G401.6 (cell line): Measurements from ENCODE around the gene NAA35.
"Not testable (repeated sequence)": the region's sequence is repeated elsewhere in the genome, so short reads cannot be mapped to it uniquely, and the experiment has no call there.

ENCODE experiments used
- FAIRE-seq: peaks from 2 replicates; lab custom pipeline; 2012; peaks lifted over from hg19 to GRCh38; lab: Jason Lieb, UNC

NAA35 gene

DNA sequence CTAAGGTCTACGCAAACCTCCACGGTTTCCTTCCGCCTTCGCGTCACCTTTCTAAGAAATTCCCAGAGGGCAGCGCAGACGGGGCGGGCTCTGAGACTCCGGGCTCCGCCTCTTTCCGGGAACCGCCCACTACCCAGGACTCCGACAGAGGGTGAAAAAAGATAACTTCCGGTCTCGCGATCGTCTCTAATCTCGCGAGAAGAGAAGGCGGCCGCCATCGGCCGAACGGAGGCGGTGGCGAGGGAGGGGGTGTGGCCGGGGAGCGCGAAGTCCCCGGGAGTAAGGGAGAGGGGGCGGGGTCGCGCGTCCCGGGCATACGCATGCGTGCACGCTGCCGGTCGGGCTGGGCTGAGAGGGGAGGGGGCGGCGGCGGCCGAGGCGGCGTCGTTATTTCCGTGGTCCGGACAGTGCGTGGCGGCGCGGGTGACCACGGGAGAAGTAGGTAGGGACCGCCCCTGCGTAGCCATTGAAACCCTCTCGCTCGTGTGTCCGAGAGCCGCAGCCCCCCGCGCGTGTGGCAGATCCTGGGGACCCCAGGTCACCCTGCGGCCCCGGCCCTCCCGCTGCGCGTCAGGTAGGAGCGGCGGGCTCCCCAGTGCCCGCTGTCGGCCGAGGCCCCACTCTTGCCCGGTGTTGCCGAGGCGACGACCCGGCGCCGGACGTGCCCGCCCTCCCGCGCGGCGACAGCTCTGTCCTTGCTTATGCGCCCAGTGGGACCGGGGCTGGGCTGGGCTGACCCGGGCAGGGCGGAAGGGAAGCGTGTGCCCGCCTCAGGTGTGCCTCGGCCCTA, at the start of gene NAA35:
NAA35 (plus strand) TSS at position 315 of the 790 bp plus-strand sequence. CDS start 1,014 bp downstream, outside the sequence.
- peak; percentile 95 for FAIRE-seq

DNA sequence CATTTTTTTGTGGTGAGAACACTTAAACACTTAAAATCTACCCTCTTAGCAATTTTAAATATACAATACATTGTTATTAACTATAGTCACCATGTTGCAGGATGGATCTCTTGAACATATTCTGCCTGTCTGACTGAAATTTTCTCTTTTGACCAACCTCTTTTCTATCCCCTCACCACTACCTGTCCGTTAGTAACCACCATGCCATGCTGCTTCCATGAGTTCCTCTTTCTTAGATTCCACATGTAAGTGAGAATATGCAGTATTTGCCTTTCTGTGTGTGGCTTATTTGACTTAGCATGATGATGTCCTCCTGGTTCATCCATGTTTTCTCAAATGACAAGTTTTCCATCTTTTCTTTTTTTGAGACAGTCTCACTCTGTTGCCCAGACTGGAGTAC, 48.5 kb upstream of the NAA35 start:
- no peak for FAIRE-seq

DNA sequence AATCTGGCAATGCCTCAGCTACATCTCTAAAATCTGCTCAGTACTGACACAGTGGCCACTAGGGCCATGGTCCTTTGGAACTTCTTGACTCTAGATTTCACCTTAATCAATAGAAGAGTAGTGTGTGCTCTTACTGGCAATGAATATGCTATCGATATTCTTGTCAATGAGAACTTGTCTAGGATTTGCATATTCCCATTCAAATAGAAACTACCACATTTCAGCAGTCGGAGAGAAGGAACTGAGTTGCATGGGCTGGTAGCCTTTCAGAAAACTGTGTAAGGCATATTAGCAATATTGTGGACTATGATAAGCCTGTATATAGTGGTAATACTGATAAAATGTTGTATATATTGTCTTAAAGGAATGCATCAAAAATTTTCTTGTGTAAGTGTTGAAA, 45.3 kb upstream of the NAA35 start:
- no peak for FAIRE-seq

DNA sequence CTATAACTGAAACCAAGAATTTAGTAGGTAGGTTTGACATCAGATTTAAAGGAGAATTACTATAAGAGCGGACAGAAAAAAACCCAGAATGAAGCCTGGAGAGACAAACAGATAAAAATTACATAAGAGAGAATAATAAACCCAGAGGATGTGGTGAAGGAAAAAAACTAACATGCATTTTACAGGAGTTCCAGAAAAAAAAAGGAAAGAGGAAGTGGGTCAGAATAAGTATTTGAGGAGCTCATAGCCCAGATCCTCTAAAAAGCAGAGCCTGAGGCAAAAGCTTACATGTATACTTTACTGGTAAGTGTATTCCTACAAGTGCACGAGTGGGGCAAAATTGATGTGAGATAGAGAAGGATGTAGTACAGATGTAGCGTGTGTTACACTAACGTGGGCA, 43.1 kb upstream of the NAA35 start:
- FAIRE-seq, result no peak

DNA sequence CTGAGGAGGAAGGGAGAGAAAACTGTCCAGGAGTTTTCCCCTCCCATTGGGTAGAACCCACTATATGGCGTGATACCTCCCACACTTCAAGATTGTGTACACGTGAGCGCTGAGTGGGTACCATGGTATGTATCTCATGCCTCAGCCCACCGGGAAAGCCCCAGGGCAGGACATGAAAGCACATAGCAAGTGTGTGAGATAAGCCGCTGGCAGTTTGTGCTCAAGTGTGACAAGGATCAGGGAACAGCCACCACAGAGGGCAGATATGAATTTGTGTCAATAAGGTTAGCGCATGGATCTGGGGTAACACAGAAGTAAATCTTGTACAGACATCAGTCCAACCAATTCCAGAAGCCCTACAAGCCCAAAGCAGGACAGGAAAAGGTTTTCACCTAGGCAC, 42.6 kb upstream of the NAA35 start:
- no peak for FAIRE-seq

DNA sequence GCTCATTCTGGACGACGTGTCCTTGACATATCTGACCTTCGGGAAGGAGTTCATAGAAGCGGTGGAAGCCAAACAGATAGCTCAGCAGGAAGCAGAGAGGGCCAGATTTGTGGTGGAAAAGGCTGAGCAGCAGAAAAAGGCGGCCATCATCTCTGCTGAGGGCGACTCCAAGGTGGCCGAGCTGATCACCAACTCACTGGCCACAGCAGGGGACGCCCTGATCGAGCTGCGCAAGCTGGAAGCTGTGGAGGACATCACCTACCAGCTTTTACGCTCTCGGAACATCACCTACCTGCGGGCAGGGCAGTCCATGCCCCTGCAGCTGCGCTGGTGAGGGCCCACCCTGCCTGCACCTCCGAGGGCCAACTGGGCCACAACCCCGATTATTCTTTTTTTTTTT, 41.6 kb upstream of the NAA35 start:
- FAIRE-seq, result no peak

DNA sequence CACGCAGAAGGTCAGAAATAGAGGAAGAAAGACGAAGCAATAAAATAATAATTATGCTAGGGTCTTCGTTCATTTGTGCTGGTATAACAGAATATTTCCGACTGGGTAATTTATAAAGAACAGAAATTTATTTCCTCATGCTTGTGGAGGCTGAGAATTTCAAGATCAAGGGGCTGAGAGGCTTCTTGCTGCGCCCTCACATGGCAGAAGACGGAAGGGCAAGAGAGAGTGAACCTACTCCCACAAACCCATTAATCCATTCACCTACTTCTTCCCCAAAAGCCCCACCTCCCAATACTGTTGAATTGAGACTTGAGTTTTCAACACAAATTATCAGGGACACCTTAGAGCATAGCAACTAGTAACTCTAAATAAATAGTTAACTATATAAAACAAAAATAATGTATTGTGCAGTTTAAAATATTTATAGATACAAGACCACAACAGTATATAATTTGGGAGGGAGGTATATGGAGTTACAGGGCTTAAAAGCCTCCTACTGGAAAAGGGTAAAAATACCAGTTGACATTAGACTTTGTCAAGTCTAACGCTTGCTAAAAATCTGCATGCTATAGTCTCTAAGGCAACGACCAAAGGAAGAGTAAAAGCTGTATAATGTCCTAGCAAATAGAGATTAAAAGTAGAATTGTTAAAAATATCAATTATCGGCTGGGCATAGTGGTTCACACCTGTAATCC, 40.3 kb upstream of the NAA35 start:
- peak; percentile 83 for FAIRE-seq

DNA sequence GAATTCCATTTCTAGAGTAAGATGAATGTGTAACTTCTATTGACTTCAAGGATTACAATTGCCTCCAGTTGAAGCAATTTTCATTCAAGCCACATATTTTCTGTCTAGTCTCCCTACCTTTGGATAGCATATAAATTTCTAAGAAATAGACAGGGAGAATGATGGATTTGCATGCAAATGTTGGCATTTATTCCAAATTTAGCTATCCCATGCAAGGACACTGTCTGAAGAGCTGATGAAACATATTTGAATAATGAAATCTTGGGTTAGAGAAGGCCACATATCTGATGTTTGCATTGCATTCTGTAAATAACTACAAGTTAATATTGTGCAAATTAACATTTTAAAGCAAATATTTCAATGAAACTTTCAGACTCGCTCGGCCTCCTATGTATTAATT, 36.0 kb upstream of the NAA35 start:
- FAIRE-seq, result no peak

DNA sequence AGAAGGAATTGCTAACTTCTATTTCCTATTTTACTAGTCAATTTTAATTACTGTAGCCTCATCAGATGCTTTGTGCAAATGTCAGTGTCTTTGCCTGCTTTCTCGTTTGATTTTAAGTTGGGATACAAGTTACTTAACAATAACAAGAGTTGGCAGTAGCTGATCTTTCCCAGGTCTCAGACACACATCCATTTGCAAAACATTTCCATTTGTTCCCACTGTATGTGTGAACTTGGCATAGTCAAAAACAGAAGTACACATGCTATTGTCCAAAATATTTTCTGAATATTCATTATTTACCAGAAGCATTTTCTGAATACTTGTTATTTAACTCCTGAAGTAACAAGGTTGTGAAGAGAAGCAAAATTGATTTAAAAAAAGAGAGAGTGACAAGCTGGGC, 35.0 kb upstream of the NAA35 start:
- FAIRE-seq, result no peak

DNA sequence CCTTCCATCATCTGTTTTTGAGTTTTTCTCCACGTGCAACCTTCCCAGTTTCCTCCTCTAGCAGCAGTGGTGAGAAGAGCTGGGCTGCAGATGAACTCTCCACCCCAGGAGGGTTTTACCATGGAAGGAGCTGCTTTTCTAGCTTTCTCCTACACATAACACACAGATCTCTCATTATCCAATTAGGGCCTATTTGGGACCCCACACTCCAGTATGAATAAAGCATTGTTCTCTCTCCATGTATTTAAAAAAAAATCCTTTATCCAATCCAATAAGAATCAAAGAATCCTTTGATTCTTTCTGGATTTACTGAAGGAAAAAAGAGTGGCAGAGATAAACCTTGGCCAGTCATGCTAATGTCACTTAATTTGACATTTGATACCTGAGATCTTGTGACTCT, 31.6 kb upstream of the NAA35 start:
- no peak for FAIRE-seq

DNA sequence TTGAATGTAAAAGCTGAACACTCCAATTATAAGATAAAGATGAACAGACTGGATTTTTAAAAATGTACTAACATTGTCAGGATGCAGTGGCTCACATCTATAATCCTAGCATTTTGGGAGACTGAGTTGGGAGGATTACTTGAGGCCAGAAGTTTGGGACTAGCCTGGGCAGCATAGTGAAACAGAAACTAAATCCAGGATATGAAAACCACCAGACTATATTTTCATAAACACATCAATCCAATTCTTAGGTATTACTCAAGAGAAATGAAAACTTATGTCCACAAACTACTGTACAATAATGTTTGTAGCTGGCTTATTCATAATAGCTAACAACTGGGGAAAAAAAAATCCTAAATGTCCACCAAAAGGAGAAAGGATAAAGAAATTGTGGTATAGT, 26.8 kb upstream of the NAA35 start:
- no peak for FAIRE-seq

DNA sequence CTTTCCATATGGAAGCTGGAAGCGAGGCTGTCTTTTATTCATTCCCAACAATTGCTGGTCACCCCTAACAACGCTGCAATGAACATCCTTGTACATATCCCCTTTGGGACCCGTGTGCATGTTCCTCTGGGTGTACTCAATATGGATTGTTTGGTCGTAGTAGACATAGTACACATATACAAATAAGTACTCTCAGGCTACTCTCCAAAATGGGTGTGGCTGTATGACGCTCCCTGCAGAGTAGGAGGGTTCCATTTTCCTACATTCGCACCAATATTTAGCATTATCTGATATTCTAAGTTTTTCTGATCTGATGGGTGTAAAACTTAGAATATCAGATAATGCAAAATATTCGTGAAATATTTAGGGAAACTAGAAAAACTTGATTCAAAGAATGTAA, 23.2 kb upstream of the NAA35 start:
- FAIRE-seq, result no peak

DNA sequence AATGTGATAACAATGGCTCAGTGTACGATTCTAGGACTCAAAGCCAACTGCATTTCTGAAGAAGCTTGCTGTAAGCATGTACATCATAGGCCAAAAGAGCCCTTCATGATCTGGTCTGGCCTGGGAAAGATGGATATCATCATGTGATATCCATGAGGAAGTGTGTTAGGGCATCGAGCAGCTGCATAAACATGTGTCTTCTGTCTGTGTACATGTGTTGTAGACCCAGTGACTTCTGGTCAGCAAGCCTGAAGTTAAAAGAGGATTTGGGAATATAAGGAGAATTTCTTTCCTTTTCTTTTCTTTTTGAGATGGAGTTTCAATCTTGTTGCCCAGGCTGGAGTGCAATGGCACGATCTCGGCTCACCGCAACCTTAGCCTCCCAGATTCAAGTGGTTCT, 15.5 kb upstream of the NAA35 start:
- no peak for FAIRE-seq

DNA sequence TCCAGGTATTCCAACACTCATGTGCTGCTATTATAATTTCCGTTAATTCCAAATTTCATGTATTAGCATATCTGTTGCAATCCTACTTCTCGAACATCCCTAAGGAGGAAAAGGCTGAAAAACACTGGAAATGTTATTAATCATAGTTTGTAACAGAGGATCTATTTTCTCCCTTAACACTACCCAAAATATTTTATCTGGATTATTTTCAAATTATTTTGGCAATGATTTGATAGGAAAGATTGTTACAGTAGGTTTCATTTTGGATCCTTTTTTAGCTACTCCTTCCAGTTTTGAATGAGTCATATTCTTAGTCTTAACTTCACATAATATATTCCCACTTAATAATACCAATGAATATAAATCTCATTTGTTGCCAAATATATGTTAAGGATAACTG, 13.9 kb upstream of the NAA35 start:
- FAIRE-seq, result no peak

DNA sequence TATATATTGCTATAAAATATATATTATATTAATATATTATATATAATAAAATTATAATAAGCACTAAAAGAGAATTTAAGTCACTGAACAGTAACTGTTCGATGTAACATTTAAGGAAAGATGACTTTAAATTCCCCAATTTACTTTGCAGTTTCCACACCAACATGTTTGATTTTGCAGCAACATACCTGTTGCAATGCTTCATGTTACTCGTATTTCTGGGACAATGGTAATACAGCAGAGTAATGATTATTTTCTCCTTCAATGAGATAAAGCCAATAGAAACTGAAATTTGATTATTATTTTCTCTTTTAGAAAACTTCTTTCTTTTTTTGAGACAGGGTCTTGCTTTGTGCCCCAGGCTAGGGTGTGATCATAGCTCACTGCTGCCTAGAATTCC, 9.5 kb upstream of the NAA35 start:
- peak; percentile 50 for FAIRE-seq

DNA sequence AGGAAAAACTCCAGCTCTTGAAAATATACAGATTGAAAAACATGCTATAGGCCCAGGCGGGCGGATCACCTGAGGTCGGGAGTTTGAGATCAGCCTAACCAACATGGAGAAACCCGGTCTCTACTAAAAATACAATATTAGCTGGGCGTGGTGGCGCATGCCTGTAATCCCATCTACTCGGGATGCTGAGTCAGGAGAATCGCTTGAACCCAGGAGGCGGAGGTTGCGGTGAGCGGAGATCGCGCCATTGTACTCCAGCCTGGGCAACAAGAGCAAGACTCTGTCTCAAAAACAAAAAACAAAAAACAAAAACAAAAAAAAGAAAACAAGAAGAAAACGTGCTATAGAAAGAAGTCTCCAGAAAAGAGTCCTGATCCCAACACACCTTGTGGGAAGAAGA, 5.0 kb upstream of the NAA35 start:
- FAIRE-seq, result not testable (repeated sequence)

DNA sequence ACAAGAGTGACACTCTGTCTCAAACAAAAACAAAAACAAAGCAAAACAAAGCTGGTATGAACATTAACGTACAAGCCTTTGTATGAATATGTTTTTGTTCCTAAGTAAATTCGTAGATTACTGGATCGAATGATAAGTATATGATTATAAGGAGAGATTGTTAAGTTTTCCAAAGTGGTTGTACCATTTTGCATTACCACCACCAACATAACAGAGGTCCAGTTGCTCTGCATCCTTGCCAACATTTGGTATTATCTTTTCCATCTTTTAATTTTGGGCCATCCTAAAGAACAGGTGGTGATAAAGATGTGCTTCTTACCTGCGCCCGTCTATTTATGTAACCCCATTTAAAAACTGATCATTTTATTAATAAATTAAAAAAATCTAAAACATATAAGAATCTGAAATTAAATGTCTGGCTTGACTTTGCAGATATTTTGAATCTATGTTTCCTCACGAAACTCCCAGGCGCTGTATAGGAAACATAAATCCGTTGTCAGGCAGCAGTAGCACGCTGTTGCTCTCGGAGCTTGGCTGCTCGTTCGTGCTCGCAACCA, 593 bp upstream of the NAA35 start:
- no peak for FAIRE-seq

DNA sequence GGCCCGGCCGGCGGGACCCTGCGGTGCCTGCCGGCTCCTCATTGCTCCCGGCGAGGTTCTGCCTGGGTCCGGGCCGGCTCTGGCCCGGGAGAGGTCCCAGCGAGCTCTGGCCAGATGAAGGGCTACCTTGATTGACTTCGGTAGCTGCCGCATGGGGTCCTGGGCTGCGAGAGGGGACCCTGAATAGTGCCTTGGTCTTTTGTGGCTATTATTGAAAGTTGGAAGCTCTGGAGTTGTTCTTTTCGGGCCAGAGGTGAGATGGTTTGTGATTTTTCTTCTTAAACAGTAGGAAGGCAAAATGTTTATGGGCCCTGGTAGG, 635 bp downstream of the NAA35 start:
- no peak for FAIRE-seq

DNA sequence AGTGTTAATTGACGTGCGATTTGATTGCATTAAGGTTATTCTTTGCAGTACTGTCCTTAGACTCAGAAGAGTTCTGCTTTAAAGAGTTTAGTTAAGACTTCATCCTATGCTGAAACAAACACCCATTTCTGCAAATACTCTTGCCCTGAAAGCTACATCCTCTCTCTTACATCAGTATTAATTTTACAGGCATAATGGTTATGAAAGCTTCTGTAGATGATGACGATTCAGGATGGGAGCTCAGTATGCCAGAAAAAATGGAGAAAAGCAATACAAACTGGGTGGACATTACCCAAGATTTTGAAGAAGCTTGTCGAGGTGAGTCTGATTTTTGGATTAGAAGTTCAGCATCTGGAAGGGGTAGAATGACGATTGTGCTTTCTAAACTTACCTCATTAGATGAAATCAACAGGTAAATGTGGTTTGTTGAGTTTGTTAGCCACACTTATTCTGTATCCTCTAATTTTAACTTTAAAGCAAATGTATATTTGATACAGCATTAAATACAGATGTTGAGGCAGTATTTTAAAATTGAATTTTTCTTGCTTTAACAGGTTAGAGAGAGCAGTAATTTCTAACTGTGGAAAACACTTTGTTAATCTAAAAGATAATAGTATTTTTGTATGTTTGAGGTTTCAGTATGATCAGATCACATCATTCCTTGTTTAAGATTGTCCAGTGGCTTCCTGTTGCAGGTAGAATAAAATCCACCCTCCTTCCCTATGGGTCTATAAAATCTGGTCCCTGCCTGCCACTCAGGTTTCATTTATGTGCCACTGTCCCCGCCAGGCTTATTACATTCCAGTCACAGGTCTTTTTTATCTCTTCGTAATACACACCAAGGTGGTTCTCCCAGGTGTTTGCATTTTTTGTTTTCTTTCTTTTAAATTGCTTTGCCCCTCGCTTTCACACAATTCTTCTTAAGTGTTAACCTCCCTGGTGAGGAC, 1.3 kb downstream of the NAA35 start:
- no peak for FAIRE-seq

DNA sequence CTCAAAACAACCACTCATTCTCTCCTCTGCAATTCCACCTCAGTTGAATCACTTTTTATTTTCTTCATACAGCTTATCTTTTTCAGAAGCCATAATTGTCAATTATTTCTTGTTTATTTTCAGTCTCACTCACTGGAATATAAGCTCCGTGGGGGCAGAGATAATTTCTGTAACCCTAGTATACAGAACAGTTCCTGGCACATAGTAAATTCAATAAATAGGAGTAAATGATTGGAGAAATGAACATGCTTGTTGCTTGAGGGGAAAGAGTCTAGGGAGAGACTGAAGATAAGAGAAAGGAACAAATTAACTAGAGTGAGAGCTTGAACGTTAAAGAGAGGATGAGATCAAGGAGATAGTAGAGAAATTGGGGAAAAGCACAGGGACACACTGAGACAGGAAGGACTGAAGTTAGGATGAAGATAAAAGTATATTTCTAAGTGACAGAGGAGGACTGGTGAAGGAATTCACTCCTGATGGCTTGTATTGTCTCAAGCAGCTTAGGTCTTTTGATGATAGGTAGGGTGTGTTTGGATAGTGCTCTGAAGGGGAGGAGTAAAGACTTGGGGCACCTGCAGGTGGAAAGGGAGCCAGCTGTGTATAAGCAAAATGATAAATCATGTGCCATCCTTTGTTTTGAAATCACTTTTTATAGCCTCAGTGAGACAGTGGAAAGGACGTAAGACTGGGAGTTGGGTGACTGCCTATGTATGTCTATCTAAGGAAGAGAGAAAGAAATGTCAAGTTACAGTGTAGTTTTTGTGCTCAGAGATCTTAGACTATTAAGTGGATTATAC, 2.2 kb downstream of the NAA35 start:
- FAIRE-seq, result no peak

DNA sequence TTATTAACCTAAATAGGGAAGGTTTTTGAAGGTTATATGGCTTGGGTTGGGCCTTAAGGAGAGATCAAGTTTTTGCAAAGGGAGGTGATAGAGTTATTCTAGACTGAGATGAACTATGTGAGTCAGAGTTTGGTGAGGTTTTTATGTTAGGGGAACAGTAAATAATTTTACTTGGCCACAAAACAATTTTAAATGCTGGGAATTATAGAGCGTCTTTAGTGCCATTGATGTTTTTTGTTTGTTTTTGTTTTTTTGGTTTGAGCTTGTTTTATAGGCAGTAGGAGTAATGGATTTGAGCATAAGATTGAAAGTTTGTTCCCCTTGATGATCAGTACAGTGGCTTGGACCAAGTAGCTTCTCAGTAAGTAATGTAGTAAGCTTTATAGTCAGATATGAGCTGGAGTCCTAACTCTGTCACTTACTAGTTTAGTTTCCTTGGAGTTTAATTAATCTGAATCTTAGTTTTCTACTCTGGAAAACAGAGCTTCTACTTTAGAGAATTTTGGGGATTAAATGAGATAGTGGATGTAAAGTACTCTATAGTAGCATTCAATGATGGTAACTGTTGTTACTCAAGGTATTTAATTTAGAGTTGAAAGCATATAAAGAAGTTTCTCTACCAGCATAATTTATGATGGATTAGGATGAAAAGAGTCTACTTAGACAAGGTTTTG, 2.9 kb downstream of the NAA35 start:
- no peak for FAIRE-seq
